Activated naive CD4-positive, alpha-beta T cell treated with anti-CD3 and anti-CD28 coated beads, Interleukin-2, amount 10 ng/mL, durations not matched to agents 7 days and 5 days (primary cell): ENCODE data around the gene RNGTT.
"Not testable (repeated sequence)": the region's sequence is repeated elsewhere in the genome, so short reads cannot be mapped to it uniquely, and the experiment has no call there.

Experiments
- CTCF ChIA-PET: fragments of 350-600 bp; sonication (Branson Sonifier 250); formaldehyde crosslinking; loops from one replicate; lab custom pipeline; 2021; ENCODE audit warnings: antibody characterized with exemption; lab: Charles Lee
- DNase-seq: peaks from one replicate; pipeline ENCODE4 v3.0.0-alpha.2; 2020
- H3K27ac Mint-ChIP-seq: one replicate; pipeline ENCODE4 v1.8.0; 2021; ENCODE audit warnings: mild to moderate bottlenecking, moderate library complexity, mixed read lengths
- H3K27me3 Mint-ChIP-seq: one replicate; pipeline ENCODE4 v1.8.0; 2021; ENCODE audit warnings: mild to moderate bottlenecking, mixed read lengths
- H3K36me3 Mint-ChIP-seq: one replicate; pipeline ENCODE4 v1.8.0; 2021; ENCODE audit warnings: mixed read lengths
- H3K4me1 Mint-ChIP-seq: one replicate; pipeline ENCODE4 v1.8.0; 2021; ENCODE audit warnings: mixed read lengths
- H3K4me3 Mint-ChIP-seq: one replicate; pipeline ENCODE4 v1.8.0; 2021; ENCODE audit warnings: mild to moderate bottlenecking, moderate library complexity, mixed read lengths
- H3K9me3 Mint-ChIP-seq: one replicate; pipeline ENCODE4 v1.8.0; 2021; ENCODE audit warnings: mixed read lengths

RNGTT gene

DNA sequence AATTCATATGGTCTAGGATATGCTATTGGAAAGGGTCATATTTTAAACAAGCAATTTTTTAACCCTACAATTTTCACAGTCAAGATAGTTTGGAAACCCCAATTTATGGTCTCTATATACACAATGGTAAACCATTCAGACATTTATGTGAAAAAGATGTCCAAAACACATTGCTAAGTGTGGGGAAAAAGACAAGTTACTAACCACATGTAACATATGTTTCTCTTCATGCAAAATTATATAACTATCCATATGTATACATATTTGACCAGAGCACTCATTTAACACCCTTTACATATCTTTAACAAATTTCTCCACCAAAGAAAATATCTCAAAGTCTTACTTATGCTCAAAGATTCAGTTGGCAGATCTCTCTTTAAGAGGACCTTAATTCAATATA lies 110.6 kb downstream of the RNGTT start:
- H3K4me1 Mint-ChIP-seq = no peaks in the 10 kb centered on the region
- H3K36me3 Mint-ChIP-seq = peaks cover 9% of the 10 kb centered on the region
- no peak for DNase-seq
- H3K9me3 Mint-ChIP-seq = no peaks in the 10 kb centered on the region
- CTCF ChIA-PET = no interaction called here
- no peak overlapping the region for H3K27ac Mint-ChIP-seq
- H3K4me3 Mint-ChIP-seq = no peak overlapping the region
- H3K27me3 Mint-ChIP-seq = no peaks in the 10 kb centered on the region

DNA sequence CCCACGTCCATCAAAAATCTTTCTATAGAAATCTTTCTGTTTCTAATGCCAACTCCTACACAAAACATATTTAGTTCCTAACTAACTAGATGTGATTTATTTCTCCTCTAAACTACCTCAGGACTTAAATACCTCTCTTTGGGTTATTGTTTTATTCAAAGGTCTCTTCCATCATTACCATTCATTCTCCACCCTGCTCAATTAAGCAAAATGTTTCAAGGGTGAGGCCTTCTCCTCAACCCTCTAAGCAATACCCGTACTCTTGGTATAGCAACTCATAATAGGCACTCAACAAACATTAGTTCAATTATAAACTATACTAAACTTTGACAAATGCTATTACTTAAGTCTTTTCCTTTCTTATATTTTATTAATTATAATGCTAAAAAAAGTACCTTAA lies 111.4 kb downstream of the RNGTT start:
- Mint-ChIP-seq H3K9me3 (no peaks in the 10 kb centered on the region), H3K27ac (no peak overlapping the region)

DNA sequence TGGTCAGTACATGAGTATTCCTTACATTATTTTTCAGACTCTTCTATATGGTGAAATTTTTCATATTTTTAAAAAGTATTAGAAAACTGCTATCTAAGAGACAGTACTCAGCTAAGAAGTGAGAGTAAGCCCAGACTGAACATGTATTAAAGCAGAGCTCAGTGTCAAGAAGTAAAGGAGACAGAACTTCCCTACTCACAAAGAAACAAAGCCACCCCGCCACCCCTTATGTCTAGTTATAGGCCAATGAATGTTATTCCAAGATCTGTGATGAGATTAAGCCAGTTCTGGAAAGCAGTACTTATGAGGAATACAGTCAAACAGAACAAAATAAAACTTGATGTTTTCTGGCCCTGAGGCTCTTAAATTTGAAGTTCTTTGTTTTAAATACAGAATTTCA lies 114.5 kb downstream of the RNGTT start:
- Mint-ChIP-seq H3K36me3 (peaks cover 16% of the 10 kb centered on the region), H3K4me1 (no peaks in the 10 kb centered on the region), H3K9me3 (no peaks in the 10 kb centered on the region), H3K27ac (no peak overlapping the region), H3K4me3 (no peak overlapping the region), H3K27me3 (no peaks in the 10 kb centered on the region)
- no peak for DNase-seq
- CTCF ChIA-PET = no interaction called here

More for the DNA sequence above, 111.4 kb downstream of the RNGTT start:
- no peak for DNase-seq
- no peaks in the 10 kb centered on the region for H3K27me3 Mint-ChIP-seq
- no peaks in the 10 kb centered on the region for H3K4me1 Mint-ChIP-seq
- peaks cover 9% of the 10 kb centered on the region for H3K36me3 Mint-ChIP-seq
- no peak overlapping the region for H3K4me3 Mint-ChIP-seq
- CTCF ChIA-PET = no interaction called here

DNA sequence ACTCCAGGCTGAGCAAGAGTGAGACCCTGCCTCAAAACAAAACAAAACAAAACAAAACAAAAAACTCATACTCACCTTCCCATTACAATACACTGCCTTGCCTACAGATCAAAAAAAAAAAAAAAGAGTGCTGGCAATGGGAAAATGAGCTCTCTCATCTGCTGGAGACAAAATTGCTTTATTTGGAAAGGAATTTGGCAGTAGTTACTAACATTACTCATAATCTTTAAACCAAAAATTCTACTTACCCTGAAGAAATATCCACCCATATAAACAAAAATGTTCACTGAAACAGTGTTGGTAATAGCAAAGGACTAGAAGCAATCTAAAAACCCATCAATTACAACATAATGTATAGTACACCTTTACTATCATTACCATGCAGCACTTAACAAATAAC lies 120.4 kb downstream of the RNGTT start:
- Mint-ChIP-seq H3K9me3 (peaks cover 1% of the 10 kb centered on the region), H3K4me3 (no peak overlapping the region), H3K36me3 (peaks cover 43% of the 10 kb centered on the region), H3K27me3 (no peaks in the 10 kb centered on the region), H3K4me1 (no peaks in the 10 kb centered on the region), H3K27ac (no peak overlapping the region)
- DNase-seq = no peak
- CTCF ChIA-PET = no interaction called here

DNA sequence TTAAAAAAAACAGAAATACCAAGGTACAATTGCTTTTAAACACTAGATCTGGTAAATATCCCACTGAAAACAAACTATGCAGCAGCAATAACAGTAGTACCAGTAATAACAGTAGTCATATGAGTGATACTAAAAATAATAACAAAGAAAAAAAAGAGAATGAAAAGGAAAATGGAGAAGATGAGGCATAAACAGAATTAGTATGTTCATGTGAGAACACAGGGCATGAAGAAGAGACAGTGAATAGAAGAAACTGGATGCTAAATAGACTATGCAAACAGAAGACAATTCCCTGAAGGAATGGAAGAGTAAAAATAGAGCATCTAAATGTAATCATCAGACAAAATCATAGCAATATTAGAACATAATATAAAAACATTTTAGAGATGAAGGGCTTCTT lies 121.1 kb downstream of the RNGTT start:
- Mint-ChIP-seq H3K9me3 (peaks cover 1% of the 10 kb centered on the region), H3K27me3 (no peaks in the 10 kb centered on the region), H3K4me1 (no peaks in the 10 kb centered on the region), H3K36me3 (peaks cover 48% of the 10 kb centered on the region), H3K27ac (no peak overlapping the region), H3K4me3 (no peak overlapping the region)
- no peak for DNase-seq
- CTCF ChIA-PET = no interaction called here

DNA sequence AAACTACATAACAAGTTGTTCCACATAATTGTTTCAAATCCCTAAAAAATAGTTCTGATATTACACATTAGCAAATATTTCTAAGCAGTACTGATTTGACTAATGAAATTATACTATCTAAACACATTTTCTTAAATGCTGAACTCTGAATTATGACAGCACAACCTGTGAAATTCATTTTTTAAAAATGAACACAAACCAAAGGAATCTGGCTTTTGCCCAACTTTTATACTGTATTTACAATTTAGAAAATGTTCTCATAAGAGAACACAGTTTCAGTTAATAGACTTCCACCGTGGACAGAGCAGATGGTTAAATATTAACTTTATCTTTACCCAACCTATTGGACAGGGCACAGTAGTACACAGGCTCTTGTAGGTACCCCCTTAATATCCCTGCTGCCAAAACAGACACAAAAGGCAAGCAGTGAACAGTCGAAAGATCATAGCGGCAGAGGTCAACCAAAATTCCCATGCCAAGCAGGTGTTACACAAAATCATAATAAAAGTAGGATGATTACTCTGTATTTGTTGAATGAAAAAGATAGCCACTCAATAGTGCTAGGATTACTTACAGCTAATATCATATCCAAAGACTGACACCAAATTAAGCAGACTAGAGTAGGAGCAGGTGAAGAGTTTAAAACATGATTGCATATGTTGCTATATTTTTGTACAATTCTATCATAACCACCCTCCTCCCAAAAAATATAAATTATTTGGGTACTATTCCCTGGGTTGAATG lies 122.5 kb downstream of the RNGTT start:
- peaks cover 7% of the 10 kb centered on the region for H3K9me3 Mint-ChIP-seq
- CTCF ChIA-PET = no interaction called here
- H3K36me3 Mint-ChIP-seq = peaks cover 52% of the 10 kb centered on the region
- H3K4me1 Mint-ChIP-seq = no peaks in the 10 kb centered on the region
- no peak for DNase-seq
- H3K27me3 Mint-ChIP-seq = no peaks in the 10 kb centered on the region
- H3K4me3 Mint-ChIP-seq = no peak overlapping the region
- H3K27ac Mint-ChIP-seq = no peak overlapping the region

DNA sequence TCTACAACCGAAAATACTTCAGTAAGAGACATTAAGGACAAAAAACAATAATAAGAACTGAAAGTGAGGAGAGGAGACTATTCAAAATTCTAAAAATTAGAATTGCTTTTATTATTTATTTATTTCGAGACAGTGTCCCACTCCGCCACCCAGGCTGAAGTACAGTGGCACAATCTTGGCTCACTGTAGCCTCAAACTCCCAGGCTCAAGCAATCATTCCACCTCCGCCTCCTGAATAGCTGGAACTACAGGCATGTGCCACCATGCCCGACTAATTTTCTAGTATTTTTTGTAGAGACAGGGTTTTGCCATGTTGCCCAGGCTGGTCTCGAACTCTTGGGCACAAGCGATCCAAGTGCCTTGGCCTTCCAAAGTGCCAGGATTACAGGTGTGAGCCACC lies 123.1 kb downstream of the RNGTT start:
- Mint-ChIP-seq H3K36me3 (peaks cover 53% of the 10 kb centered on the region), H3K4me3 (no peak overlapping the region)
- CTCF ChIA-PET = no interaction called here

DNA sequence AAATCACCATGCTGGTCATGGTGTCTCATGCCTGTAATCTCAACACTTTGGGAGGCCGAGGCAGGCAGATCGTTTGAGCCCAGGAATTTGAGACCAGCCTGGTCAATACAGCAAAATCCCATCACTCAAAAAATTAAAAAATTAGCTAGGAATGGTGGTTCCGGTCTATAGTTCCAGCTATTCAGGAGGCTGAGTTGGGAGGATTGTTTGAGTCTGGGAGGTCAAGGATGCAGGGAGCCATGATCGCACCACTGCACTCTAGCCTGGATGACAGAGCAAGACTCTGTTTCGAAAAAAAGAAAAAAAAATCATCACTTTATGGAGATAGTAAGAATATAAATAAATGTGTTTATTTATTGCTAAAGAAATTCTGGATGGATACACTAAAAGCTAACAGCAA lies 124.1 kb downstream of the RNGTT start:
- CTCF ChIA-PET = no interaction called here
- H3K4me3 Mint-ChIP-seq = no peak overlapping the region
- DNase-seq = no peak
- H3K27me3 Mint-ChIP-seq = no peaks in the 10 kb centered on the region
- peaks cover 16% of the 10 kb centered on the region for H3K9me3 Mint-ChIP-seq
- H3K36me3 Mint-ChIP-seq = peaks cover 55% of the 10 kb centered on the region
- H3K27ac Mint-ChIP-seq = no peak overlapping the region
- no peaks in the 10 kb centered on the region for H3K4me1 Mint-ChIP-seq

More for the DNA sequence above, 123.1 kb downstream of the RNGTT start:
- no peak for DNase-seq
- H3K4me1 Mint-ChIP-seq = no peaks in the 10 kb centered on the region
- H3K27ac Mint-ChIP-seq = no peak overlapping the region
- peaks cover 10% of the 10 kb centered on the region for H3K9me3 Mint-ChIP-seq
- H3K27me3 Mint-ChIP-seq = no peaks in the 10 kb centered on the region

DNA sequence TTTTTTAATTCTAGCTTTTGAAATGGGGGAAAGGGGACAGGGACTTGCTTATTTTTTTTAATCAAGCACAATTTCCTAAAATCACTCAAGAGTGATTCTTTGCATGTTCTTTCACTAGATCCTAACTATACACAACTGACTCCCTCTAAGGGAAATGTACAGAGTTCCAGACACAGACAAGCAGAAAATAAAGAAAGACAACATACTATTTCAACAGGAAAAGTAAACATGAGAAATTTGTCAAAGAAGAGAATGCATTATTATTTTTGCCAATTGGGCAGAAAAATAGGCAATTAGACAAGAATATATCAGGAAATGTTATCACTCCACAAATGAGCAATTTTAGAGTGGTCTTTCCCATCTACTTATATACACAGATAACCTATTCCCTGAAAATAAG lies 128.2 kb downstream of the RNGTT start:
- no peak for DNase-seq
- CTCF ChIA-PET = no interaction called here
- peaks cover 50% of the 10 kb centered on the region for H3K9me3 Mint-ChIP-seq
- no peak overlapping the region for H3K4me3 Mint-ChIP-seq
- no peak overlapping the region for H3K27ac Mint-ChIP-seq
- no peaks in the 10 kb centered on the region for H3K27me3 Mint-ChIP-seq
- no peaks in the 10 kb centered on the region for H3K4me1 Mint-ChIP-seq
- H3K36me3 Mint-ChIP-seq = peaks cover 66% of the 10 kb centered on the region

DNA sequence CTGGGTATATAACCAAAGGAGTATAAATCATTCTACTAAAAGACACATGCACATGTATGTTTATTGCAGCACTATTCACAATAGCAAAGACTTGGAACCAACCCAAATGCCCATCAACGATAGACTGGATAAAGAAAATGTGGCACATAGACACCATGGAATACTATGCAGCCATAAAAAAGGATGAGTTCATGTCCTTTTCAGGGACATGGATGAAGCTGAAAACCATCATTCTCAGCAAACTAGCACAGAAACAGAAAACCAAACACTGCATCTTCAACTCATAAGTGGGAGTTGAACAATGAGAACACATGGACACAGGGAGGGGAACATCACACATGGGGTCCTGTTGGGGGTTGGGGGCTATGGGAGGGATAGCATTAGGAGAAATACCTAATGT lies 130.3 kb downstream of the RNGTT start:
- H3K9me3 Mint-ChIP-seq = peaks cover 64% of the 10 kb centered on the region
- not testable (repeated sequence) for H3K4me3 Mint-ChIP-seq

DNA sequence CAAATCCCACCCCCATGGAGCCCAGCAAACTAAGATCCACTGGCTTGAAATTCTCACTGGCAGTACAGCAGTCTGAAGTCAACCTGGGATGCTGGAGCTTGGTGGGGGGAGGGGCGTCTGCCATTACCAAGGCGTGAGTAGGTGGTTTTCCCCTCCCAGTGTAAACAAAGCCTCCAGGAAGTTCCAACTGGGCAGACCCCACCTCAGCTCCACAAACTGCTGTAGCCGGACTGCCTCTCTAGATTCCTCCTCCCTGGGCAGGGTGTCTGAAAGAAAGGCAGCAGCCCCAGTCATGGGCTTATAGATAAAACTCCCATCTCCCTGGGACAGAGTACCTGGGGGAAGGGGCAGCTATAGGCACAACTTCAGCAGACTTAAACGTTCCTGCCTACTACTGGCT lies 135.8 kb downstream of the RNGTT start:
- CTCF ChIA-PET, DNase-seq, H3K4me3 Mint-ChIP-seq, H3K27me3 Mint-ChIP-seq, H3K27ac Mint-ChIP-seq, H3K4me1 Mint-ChIP-seq: not testable (repeated sequence)
- H3K9me3 Mint-ChIP-seq = peaks cover 42% of the 10 kb centered on the region
- peaks cover 54% of the 10 kb centered on the region for H3K36me3 Mint-ChIP-seq

More for the DNA sequence above, 130.3 kb downstream of the RNGTT start:
- H3K27me3 Mint-ChIP-seq, CTCF ChIA-PET, DNase-seq, H3K4me1 Mint-ChIP-seq: not testable (repeated sequence)
- H3K27ac Mint-ChIP-seq = peak overlapping the region; percentile 49
- peaks cover 72% of the 10 kb centered on the region for H3K36me3 Mint-ChIP-seq

DNA sequence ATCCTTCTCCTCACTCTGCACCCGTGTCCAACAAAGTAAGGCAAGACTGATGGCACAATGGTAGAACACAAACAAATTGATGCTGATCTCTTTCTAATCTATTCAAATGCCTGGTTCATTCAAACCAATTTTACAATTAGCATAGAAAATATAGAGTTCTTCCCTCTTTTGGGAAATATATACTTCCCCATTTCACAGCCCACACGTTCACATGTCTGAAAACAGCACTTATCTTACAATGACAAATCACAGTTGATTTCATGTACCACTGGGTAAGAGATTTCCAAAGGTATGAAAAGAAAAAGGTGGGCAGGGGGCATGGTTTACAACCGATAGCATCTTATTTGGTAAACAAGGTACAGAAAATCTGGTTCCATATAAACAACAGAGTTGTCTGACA lies 137.6 kb downstream of the RNGTT start:
- H3K9me3 Mint-ChIP-seq = peaks cover 27% of the 10 kb centered on the region
- H3K27ac Mint-ChIP-seq = no peak overlapping the region
- no peak for DNase-seq
- no peak overlapping the region for H3K4me3 Mint-ChIP-seq
- H3K27me3 Mint-ChIP-seq = no peaks in the 10 kb centered on the region
- peaks cover 39% of the 10 kb centered on the region for H3K36me3 Mint-ChIP-seq
- H3K4me1 Mint-ChIP-seq = no peaks in the 10 kb centered on the region
- CTCF ChIA-PET = no interaction called here

DNA sequence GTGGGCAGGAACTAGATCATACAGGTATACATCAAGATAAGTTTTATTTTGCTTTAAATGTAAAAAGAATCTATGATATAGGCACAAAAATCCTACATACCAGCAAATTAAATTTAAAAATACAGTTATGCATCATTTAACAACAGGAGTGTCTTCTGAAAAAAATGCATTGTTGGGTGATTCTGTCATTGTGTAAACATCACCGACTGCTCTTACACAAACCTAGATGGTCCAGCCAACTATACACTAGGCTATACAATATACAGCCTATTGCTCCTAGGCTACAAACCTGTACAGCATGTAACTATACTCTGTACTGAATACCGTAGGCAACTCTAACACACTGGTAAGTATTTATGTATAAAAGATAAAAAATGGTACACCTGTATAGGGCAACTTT lies 139.4 kb downstream of the RNGTT start:
- no peaks in the 10 kb centered on the region for H3K27me3 Mint-ChIP-seq
- H3K4me3 Mint-ChIP-seq = no peak overlapping the region
- peaks cover 10% of the 10 kb centered on the region for H3K9me3 Mint-ChIP-seq
- CTCF ChIA-PET = no interaction called here
- no peak overlapping the region for H3K27ac Mint-ChIP-seq
- H3K4me1 Mint-ChIP-seq = no peaks in the 10 kb centered on the region
- no peak for DNase-seq
- H3K36me3 Mint-ChIP-seq = peaks cover 26% of the 10 kb centered on the region

DNA sequence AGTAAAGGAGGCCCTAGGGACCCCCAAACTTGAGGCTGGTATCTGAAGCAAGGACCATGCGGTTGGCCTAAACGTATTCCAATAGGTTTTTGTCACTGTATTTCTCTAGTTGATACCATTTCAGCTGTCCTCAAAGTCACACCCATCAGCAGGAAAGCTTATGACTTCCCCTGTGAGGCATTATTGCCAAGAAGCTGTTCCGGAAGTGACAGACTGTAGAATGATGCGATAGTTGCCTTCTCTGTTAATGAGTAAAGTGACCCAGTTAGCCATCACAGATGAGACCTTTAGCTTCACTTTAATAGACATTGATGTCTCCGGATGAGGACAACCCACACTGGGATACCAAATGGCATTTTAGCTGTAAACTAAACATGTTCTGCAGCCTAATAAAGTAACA lies 147.9 kb downstream of the RNGTT start:
- Mint-ChIP-seq H3K9me3 (peaks cover 2% of the 10 kb centered on the region), H3K27ac (no peak overlapping the region), H3K36me3 (peaks cover 12% of the 10 kb centered on the region), H3K27me3 (no peaks in the 10 kb centered on the region), H3K4me3 (no peak overlapping the region), H3K4me1 (no peaks in the 10 kb centered on the region)
- DNase-seq = no peak
- CTCF ChIA-PET = no interaction called here

DNA sequence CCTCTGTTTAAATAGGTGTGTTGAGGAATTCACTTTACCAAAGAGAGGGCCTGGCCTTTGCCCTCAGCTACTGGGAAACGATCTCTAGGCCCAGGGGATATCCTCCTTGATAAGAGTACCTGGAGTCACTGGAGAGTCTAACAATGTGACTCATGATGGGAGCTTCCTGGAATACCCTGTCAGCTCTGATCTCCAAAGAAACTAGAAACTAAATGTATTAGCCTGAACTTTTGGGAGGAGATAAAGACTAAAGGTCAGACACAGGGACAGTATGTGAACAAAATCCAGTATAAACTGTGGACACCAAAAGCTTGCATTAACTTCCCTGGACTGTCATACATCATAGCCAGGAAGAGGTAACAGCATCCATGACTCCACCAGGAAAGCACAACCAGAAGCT lies 148.5 kb downstream of the RNGTT start:
- Mint-ChIP-seq H3K9me3 (peaks cover 2% of the 10 kb centered on the region), H3K4me1 (no peaks in the 10 kb centered on the region), H3K27ac (no peak overlapping the region), H3K36me3 (peaks cover 12% of the 10 kb centered on the region), H3K4me3 (no peak overlapping the region), H3K27me3 (no peaks in the 10 kb centered on the region)
- DNase-seq = no peak
- CTCF ChIA-PET = no interaction called here
